ENCODE measurements around the gene TSC22D1. TPM values are rescaled to one million over a fixed set of nuclear protein-coding genes. Genes with fewer than 3 reads are reported as not detected.
"Not testable (repeated sequence)": the region's sequence is repeated elsewhere in the genome, so short reads cannot be mapped to it uniquely, and the experiment has no call there.

TSC22D1 gene
- total RNA-seq, 1 donor from 2014 or later: 144 TPM

DNA sequence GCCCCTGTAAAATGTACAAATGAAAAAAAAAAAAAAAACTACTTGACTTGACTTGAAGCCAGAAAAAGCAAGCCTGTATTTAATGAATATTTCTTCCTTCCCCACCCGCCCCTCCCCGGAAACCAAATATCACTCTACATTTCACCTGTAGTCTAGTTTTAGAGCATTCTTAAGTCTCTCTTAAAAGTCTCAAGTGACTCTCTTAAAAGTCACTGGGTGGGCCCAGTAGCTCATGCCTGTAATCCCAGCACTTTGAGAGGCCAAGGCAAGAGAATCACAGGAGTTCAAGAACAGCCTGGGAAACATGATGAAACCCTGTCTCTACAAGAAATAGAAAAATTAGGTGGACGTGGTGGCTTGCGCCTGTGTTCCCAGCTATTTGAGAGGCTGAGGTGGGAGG is 72.0 kb downstream of the TSC22D1 start:
- DNase-seq: no peak

DNA sequence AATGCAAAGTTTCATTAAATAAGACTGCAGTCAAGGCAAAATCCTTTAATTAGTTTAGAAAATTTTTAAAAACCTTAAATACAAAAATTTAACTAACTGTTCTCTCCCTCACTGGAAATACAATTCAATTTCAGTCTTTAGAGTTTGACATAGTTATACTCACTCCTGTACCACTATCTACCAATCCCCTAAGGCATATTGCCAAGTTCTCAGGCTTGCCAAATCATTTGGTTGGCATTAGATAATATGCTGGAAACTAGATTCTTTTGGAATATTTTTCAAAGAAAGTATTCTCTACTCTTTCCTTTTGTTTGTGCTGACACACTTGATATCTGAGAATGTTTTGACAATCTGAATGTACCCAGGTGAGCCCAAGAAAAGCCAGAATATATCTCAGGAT is 77.2 kb downstream of the TSC22D1 start:
- DNase-seq: peak; percentile 26

DNA sequence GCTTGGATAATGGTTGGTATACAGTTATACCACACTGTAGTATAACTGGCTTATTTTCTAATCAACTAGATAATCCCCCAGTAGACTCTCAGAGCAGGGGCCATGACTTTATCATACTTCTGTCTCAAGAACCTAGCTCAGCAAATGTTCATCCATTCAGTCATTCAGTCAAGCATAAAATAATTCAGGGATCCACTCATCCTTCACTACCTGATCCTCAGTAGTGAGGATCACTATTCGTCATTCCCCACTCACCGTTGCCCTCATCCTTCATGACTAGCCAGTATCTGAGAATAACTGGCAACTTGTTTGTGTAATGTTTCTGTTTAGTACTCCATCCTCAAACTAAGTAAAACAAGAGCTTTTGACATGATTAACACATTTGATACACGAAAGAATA is 77.6 kb downstream of the TSC22D1 start:
- no peak for DNase-seq

DNA sequence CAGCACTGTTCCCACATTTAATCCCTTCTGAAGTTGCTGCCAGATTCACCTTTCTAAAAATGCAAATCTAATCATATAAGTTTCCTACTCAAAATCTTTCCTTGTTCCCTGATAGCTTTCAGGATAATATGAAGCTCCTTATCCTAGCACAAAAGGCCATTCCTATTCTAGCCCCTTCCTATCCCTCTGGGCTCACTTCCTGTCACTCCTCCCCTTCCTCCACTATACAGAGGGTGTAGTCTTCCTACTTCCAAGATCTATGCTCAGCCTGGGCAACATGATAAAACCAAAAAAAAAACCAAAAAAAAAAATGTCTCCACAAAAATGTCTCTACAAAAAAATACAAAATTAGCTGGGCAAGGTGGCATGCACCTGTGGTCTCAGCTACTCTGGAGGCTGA is 78.3 kb downstream of the TSC22D1 start:
- DNase-seq: no peak

DNA sequence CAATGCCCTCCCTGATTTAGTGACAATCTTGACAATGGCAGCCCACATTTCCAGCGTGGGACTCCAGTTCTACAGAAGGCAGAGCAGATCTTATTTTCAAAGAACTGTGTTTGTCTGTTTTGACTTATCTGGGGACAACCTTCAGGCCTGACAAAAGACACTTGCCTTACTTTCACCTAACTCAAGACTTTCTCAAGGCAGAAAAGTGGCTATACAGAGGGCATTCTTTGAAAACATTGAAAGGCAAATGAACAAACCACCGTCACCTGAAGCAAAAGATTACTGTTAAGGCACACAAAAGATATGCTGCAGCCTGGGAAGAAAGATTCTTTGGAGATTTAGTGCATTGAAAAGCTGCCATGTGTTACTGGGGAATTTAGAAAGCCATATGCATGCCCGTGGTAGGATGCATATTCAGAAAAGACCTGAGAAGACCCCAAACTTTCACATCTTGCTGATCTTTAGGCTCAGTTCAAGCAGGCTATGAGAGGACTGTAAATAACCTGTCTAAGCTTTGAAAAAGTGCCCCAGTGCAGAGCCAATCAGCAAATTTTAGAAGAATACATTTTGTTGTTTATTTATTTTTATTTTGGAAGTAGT is 82.8 kb downstream of the TSC22D1 start:
- no peak for DNase-seq

DNA sequence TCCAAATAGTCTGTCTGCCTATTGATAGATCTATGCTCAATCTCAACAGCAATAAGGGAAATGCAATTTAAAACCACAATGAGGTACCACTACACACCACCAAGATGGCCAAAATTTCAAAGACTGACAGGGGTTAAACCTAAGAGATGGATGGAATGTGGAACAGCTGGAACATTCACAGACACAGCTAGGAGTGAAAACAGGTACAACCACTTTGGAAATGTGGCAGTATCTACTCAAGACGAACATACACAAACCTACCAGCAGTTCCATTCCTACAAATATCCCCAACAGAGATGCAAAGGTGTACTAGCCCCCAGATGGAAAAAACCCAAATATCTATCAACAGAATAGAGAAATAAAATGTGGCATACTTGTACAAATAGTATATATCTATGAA is 86.4 kb downstream of the TSC22D1 start:
- DNase-seq: no peak

DNA sequence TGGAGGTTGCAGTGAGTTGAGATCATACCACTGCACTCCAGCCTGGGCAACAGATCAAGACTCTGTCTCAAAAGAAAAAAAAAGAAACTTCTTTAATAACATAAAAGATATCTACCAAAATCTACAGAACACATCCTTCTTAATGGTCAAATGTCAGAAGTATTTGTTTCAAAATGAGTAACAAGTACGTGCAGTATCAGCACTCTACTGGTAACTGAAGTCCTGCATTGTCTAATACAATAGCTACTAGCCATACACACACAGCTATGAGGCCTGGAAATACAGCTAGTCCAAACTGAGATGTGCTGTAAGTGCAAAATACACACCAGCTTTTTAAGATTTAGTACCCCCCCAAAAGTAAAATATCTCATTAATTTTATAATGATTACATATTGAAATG is 88.1 kb downstream of the TSC22D1 start:
- no peak for DNase-seq

DNA sequence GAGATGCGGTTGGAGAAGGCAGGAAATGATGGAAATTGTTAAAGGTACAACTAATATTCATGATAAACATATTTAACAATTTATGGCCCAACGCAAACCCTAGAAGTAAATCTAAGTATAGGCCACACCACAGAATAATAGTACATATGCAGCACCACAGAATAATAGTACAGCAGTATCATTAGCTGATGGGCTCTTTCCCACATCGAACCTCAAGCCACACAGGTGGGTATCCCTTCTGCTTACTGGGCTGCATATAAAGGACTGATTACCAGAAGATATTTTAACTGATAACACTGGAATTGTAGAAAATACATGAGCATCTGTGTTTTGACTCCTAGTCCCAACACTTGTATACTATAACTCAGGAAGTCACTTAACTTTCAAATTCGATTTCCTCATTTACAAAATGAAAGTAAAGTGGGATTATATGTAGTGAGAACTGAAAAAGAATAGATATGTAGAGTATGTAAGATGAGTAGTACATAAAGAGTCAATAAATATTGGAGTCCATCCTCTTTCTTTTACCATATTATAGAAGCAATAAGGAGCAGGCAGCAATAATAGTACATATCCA is 91.5 kb downstream of the TSC22D1 start:
- DNase-seq: no peak

DNA sequence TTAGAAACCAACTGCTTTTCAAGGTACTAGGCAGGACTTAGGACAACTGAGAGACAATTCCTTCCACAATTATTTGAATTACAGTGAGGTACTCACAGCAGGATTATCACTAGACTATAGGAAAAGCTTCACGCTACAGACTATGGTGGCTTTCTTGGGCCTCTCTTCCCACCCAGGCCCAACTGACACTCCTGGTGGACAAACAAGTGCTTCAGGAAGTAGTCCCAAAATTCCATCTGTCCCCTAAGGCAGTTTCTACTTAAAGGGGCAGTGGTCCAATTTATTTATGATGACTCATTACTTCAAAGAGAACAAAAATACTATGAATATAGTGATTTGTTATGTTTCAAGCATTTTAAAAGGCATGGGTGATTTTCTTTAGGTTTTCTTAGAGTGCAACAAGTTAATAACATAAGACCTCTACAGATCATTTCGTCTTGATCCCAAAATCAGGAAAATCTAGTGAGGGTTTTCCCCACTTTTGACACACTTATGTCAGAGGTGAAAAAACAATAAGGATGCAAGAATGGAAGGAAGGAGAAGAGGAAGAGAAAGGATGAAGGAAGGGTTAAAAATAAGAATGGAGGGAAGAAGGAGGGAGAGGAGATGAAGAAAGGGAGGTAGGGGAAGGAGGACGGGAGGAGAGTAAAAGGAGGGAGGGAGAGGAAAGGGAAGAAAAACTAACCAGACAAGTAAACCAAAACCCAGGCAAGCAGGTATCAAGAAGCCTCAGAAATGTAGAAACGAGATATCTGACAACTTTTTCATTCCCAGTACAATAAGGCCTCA is 101.8 kb downstream of the TSC22D1 start:
- DNase-seq: peak; percentile 19

DNA sequence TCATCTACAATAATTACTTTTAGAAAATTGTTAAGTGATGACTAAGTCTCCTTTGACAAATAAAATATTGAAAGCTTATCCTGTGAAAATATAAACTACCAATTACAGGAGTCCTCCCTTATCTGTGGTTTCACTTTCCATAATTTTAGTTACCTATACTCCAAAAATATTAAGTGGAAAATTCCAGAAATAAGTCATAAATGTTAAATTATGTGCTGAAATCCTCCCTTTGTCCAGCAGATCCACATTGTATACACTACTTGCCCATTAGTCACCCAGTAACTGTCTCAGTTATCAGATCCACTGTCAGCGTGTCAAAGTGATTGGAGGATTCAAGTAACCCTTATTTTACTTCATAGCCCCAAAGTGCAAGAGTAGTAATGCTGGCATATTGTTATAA is 104.4 kb downstream of the TSC22D1 start:
- DNase-seq: no peak

DNA sequence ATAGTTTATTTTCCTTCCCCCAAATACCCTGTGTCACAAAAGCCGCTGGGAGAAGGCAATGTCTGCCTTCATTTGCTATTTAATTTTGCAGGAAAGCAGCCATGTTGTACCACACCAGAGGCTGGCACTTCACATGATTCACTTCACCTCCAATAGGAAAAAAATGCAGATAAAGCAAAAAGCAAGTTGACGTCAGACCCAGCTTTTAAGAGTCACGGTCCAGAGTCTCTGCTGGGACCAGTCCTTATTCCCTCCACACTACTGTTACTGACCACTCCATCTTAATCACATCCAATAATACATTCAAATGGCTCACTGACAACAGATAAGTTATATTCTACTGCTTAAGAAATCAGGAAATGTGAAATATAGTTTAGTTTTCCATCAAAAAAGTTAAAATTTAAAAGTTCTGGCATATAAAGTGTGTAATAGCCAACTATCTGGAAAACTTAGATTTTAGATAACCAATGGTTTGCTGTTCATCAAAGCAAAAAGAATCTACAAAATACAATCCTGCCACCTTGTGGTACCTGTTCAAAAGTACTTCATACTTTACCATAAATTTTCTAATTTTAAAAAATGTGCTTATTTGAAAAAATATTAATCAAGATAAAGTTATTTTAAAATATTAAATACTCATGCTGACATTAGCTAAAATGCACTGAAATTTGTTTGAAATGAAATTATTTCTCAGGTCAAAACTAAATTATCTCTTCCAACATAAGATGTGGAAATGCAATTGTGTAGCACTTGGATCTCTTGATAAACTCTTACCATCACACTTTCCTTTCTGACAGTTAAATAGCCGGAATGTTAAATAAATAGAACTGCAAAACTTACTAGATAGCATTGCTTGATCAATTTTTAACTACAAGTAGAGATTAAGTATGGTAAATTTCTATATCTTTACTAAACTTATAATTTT is 105.2 kb downstream of the TSC22D1 start:
- DNase-seq: peak; percentile 56

DNA sequence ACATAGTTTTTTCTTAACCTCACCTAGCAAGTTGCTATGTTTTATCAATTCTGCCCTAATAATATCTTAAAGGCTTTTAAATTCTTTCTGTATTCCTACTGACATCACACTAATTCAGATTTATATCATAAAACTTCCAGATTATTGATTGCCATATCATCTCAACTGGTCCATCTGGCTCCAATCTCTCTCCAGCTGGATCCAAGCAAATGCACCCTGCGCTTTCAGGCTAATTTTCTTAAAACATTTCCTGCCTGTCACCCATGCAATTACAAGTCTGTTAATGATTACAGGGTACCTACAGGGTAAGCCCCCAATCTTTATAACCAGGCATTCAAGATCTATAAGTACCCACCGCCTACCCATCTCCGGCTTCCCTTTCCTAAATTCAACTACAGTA is 107.3 kb downstream of the TSC22D1 start:
- DNase-seq: no peak

DNA sequence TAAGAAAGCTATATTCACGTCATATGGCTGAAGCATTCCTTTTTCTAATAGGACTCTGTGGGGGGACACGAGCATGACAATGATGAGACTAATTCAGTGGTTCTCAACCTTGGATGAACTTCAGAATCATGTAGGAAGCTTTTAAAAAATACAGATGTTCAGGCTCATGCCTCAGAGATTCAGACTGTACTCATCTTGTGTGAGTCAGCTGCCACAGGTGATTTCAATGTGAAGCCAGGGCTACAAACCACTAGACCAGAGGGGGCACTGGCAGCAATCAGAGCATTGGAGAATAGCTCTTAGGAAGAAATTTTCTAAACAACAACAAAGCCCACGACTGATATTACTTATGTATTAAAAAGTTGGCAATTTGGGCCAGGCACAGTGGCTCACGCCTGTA is 110.8 kb downstream of the TSC22D1 start:
- DNase-seq: no peak

DNA sequence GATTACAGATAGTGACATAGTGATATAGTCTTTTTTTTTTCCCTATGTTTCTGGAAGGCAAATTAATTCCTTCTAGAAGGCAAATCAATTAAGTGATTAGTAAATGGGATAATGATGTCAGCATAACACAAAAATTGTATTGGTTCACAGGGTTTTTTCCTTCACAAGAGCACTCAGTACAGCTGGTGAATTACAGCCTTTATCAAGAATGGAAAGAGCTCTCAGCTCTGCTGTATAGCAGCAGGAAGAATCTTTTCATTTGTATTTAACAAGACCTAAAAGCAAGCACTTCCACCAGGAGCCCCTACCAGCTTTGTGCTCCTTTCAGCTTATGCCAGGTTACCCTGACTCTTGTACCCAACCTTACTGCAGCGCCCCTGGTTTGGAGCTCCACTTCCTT is 111.7 kb downstream of the TSC22D1 start:
- DNase-seq: no peak

DNA sequence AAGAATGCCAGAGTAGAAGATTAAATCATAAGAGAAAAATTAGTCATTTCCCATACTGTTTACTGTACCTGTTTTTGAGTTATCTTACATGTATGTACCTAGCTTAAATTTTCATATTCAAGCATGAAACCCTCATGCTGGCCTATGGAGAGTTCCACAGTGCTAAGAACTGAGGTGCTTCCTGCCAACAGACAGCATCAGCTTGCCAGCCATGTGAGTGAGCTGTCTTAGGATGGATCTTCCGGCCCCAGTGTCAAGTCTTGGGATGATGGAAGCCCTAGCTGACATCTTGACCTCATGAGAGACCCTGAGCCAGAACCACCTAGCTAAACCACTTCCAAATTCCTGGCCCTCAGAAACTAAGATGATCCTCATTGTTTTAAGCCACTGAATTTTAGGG is 112.4 kb downstream of the TSC22D1 start:
- DNase-seq: no peak

DNA sequence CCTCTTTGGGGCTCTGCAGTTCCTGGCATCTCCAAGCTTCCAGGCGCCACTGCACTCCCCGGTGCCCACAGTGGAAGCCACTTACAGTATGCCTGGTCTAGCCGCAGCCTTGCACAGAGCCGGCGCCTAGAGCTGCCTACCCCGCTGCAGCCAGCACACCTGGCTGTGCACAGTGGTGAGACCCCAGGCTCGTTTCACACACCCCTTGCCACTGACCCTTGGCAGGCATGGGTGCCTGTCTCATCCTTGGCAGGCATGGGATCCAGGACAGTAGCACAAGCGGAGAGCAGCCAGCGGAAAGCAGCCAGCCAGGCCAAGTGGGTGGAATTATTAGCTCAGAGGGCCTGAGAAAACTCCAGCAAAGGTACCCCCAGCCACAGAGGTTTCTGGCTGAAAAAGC is 116.5 kb downstream of the TSC22D1 start:
- no peak for DNase-seq

DNA sequence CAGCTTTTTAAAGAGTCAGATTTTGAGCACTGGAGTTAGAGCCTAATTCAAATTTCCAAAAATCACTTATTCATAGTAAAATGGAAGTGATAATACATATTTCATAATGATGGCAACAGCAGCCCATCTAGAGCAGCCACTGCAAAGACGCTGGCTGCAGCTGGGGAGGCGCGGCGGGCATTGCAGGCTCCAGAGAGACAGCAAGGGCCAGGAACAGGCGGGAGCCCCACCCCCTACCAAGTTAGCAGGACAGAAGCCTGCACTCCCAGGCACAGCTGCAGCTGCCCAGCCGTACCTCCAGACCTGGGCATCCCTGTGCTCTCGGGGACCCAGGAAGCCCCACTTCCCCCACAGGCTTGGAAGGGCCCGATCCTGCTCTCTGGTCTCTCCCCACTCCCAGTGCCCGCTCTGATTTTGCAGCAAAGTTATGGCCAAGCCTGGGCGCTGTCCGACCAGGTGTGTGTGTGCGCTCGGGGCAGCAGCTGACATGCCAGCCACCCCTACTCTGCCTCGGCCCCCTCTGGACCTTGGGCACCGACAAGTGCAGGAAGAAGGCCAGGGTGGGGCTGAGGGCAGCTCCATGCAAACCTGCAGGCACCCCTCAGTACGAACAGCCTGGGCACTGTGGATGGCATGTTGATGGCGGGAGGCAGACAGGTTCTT is 117.7 kb downstream of the TSC22D1 start:
- no peak for DNase-seq

DNA sequence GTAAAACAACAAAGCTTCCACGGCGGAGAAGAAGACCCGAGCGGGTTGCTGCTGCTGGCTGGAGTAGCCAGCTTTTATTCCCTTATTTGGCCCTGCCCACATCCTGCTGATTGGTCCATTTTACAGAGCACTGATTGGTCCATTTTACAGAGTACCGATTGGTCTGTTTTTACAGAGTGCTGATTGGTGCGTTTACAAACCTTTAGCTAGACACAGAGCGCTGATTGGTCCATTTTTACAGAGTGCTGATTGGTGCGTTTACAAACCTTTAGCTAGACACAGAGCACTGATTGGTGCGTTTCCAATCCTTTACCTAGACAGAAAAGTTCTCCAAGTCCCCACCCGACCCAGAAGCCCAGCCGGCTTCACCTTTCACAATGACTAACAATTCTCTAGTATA is 119.9 kb downstream of the TSC22D1 start:
- DNase-seq: not testable (repeated sequence)

DNA sequence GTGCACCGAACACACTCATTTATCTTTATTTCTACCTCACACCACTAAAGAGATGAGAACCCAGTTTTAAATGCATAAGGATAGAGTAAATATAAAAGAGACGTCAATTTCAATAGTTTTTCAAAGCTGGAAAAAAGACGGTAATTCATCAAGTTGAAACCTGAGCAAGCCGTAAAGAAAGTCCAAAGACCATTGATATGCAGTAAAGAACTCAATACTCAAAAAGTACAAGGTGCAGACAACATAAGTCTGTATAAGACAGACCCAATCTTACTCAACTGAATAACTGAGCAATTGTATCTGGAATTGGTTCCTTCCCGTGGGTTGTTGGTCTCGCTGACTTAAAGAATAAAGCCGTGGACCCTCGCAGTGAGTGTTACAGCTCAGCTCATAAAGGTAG is 120.4 kb downstream of the TSC22D1 start:
- no peak for DNase-seq

DNA sequence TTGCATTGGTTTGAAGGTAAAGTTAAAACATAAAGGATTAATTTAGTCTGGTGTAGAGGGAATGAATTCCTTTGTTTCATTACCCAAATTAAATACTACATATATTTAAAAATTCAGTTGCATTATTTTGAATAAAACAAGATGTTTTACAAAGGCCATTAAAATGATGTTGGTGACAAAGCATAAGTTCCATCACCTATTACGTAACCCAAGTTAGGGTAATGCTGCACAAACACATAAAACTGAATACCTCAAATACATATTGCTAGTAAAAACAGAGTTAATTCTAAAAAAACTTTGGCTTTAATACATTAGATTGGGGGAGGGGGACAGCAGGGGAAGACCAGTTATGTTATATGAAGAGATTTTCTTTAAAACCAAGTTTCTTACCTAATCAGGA is 122.2 kb downstream of the TSC22D1 start:
- no peak for DNase-seq

DNA sequence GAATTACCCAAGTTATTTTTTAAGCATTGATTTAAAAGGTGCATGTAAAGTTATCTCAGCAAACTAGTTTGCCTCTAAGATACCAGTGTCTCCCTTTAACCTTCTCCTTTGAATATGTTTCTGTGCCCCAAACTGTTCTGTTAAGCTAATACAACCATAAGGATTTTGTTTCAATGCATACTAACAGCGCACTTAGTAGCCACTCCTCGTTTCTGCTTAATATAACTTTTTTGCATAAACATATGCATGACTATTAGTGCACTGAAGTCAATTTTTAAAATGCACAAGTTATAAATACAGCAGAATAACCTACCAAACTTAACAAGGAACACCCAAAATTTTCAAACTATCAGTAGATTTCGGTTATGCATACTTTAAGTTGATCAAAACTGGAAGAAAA is 123.1 kb downstream of the TSC22D1 start:
- DNase-seq: no peak

DNA sequence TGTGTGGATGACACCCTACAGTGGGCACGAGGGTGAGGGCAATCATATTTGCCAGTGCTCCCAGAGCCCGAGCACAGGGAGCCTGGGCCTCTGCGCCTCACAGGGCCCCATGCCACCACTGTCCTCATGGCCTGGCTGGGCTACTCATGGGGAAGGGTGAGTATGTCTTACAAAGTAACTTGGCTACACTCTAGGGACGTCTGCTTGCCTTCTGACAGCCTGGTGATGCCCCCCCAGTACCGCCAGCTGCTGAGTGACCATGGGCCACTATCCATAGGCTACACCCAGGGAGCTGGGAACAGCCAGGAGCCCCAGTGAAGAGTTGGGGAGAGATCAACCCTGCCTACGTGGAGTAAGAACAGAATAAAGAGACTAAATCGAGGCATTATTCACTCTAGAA is 123.7 kb downstream of the TSC22D1 start:
- DNase-seq: no peak
